ENCODE measurements around the gene CLASP2.

Gene CLASP2

GRCh38 chr3:33636125-33636850 is 81.8 kb downstream of the CLASP2 start:
- no peak for DNase-seq

GRCh38 chr3:33634262-33634661 is 83.8 kb downstream of the CLASP2 start:
- no peak for DNase-seq

GRCh38 chr3:33629219-33629618 is 88.8 kb downstream of the CLASP2 start:
- DNase-seq, result no peak

- no peak for DNase-seq
Measured at GRCh38 chr3:33624756-33625155, 93.3 kb downstream of the CLASP2 start.

GRCh38 chr3:33613041-33613440 is 105.0 kb downstream of the CLASP2 start:
- no peak for DNase-seq

- no peak for DNase-seq
Measured at GRCh38 chr3:33612607-33613006, 105.4 kb downstream of the CLASP2 start.

GRCh38 chr3:33602829-33603228 is 115.2 kb downstream of the CLASP2 start:
- no peak for DNase-seq

GRCh38 chr3:33597257-33597689 is 120.8 kb downstream of the CLASP2 start:
- no peak for DNase-seq

- DNase-seq, result no peak
Measured at GRCh38 chr3:33592999-33593398, 125.1 kb downstream of the CLASP2 start.

GRCh38 chr3:33590541-33590940 is 127.5 kb downstream of the CLASP2 start:
- DNase-seq, result no peak

- DNase-seq, result no peak
Measured at GRCh38 chr3:33586402-33586801, 131.7 kb downstream of the CLASP2 start.

GRCh38 chr3:33582234-33582633 is 135.8 kb downstream of the CLASP2 start:
- no peak for DNase-seq

GRCh38 chr3:33581666-33582065 is 136.4 kb downstream of the CLASP2 start:
- no peak for DNase-seq

GRCh38 chr3:33579840-33580239 is 138.2 kb downstream of the CLASP2 start:
- DNase-seq, result no peak

- no peak for DNase-seq
Measured at GRCh38 chr3:33579178-33579510, 138.9 kb downstream of the CLASP2 start.

GRCh38 chr3:33578325-33579177 is 139.5 kb downstream of the CLASP2 start:
- no peak for DNase-seq

GRCh38 chr3:33577588-33577987 is 140.5 kb downstream of the CLASP2 start:
- no peak for DNase-seq

GRCh38 chr3:33577173-33577572 is 140.9 kb downstream of the CLASP2 start:
- no peak for DNase-seq

- DNase-seq, result no peak
Measured at GRCh38 chr3:33575311-33575710, 142.7 kb downstream of the CLASP2 start.

- no peak for DNase-seq
Measured at GRCh38 chr3:33557829-33558228, 160.2 kb downstream of the CLASP2 start.

- DNase-seq, result no peak
Measured at GRCh38 chr3:33557279-33557678, 160.8 kb downstream of the CLASP2 start.

- DNase-seq, result no peak
Measured at GRCh38 chr3:33547101-33547500, 171.0 kb downstream of the CLASP2 start.

- no peak for DNase-seq
Measured at GRCh38 chr3:33544126-33544525, 173.9 kb downstream of the CLASP2 start.

- no peak for DNase-seq
Measured at GRCh38 chr3:33543601-33544000, 174.5 kb downstream of the CLASP2 start.

All from central memory CD4-positive, alpha-beta T cell (primary cell).